HG03521 (cell line): Measurements from ENCODE around the gene PODXL2.

Experiments
- ATAC-seq: cut with Tn5 transposase; IDR thresholded peaks from one replicate; pipeline ENCODE4 v1.9.1; 2021; ENCODE audit warnings: mild to moderate bottlenecking, moderate library complexity; ENCODE audit not compliant: unreplicated experiment

The PODXL2 gene

GRCh38 chr3:127625821-127626220 is 3.2 kb upstream of the PODXL2 start:
- no peak for ATAC-seq

DNA sequence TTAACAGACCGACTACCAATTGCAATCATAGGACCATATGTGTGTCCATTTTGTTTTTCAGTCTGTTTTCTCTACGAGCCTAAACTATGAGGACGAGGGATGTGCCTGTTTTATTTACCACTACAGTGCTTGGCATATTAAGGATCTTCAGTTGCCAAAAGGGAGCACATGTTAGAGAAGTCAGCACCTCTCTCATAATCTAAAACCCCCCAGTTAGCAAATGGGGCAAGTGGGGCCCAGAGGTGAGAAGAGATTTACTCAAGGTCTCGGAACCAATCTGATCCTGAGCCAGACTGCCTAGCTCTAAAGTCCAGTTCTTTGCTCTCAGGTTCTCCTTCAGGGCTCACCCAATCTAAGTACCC is 578 bp upstream of the PODXL2 start:
- no peak for ATAC-seq

DNA sequence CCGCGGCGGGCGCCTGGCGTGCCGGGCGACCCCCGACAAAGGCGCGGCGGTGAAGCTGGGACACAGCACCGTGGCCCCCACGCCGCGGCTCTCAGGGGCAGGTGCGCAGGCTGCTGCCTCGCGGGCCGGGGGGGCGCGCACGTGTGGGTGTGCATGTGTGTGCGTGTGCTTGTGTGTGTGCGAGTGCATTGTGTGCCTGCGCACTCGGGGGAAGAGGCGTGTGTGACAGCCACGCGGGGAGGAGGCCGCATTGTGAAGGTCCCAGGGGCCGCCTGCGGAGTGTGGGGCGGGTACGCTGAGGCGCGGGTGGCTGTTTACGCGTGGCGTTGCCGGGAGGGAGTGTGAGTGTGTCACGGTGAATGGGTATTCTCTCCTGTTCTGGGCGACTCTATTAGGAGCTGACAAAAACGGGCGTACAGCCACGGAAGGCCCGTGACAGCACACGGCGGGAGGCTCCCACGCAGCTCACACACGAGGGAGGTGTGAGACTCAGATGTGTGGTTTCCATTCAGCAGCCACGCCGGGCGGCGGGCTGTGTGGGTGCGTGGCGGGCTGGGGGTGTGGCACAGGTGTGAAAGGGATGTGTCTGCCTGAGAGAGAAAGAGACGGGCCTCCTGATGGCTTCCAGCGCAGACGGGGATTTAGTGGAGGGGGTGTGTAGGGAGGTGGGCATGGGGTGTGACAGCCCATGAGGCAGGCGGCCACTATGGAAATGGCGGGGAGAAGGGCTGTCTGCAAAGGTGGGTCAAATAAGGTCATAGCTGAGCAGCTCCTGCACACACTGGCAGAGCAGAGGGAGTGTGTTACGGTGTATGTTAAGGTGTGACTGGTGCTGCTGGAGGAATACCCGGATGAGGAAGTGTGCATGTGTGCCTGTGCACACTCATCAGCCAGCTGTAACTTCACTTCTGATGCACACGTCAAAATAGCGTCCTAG is 750 bp downstream of the PODXL2 start:
- ATAC-seq = no peak

DNA sequence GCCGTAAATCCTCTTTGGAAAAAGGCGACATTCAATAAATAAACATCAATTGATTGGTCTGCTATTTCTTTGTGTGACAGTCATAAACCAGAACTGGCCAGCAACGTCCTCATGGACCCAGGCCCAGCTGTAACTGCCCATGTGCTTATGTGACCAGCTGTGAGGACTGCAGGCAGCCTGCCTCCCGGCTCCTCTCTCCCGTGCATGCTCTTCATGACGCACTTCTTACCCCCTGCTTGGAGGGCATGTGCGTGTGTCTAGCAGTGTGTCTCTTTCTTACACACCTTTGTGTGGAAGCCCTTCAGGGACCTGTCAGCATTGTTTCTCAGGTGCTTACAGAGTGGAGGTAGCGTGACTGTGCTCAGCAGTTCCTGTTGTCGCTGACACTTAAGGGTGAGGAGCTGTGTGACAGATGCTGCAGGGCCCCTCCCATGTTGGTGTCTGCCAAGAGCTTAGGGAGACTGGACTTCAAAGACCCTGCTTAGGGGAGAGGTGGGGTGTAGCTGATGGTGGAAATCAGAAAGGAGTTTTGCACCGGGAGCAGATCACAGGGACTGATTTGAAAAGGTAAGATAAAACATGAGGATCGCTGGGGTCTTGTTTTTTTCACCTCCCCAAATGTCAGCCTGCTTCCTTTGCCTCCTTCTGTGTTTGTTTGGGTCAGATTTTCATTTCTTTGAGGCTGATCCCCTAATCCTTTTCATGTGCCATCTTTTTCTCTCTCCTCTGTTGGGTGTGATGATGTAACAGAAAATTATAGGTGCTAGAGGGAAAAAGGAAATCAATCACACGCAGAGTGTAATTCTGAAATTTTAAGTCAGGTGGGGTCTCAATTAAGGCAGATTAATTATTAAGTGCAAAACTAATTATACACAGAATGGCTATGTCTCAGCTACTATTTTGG is 2.1 kb downstream of the PODXL2 start:
- no peak for ATAC-seq

- ATAC-seq = no peak
Observed at GRCh38 chr3:127632035-127632820, 3.2 kb downstream of the PODXL2 start.

GRCh38 chr3:127634653-127635052 is 5.7 kb downstream of the PODXL2 start:
- ATAC-seq = no peak

GRCh38 chr3:127637546-127637945 is 8.6 kb downstream of the PODXL2 start:
- ATAC-seq = no peak

GRCh38 chr3:127637971-127638370 is 9.0 kb downstream of the PODXL2 start:
- ATAC-seq = no peak

- no peak for ATAC-seq
Observed at GRCh38 chr3:127639173-127640041, 10.4 kb downstream of the PODXL2 start.

- no peak for ATAC-seq
Observed at GRCh38 chr3:127640042-127640355, 11.0 kb downstream of the PODXL2 start.

DNA sequence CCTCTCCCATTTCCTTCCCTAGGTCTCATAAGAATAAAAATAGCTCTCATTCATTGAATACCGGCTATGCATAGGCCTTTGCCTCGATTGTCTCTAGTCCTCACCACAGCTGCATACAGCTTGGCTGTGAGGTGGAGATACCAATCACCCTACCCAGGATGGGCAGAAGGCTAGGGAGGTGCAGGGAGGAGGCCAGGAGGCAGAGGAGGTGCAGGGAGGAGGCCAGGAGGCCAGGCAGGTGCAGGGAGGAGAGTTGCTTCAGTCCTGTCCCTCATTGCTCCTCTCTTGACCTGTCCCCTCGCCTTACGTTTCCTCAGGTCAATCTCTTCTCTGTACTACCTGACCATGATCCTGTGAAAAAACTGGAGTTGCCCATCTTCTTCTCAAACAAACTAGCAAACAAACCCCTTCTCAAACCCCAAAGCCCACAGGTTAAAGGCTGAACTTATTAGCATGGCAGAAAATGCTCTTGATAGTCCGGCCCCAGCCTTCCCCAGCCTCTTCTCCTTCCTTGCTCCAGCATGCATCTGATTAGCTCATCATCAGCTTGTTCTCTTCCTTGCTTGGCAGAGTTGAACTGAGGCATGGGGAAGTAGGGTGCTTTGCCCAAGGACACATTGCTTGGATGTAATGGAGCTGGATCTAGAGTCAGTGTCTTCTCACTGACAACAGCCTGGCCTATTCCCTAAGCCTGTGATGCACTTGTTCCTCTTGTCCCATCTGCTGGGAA is 15.8 kb downstream of the PODXL2 start:
- ATAC-seq = no peak

DNA sequence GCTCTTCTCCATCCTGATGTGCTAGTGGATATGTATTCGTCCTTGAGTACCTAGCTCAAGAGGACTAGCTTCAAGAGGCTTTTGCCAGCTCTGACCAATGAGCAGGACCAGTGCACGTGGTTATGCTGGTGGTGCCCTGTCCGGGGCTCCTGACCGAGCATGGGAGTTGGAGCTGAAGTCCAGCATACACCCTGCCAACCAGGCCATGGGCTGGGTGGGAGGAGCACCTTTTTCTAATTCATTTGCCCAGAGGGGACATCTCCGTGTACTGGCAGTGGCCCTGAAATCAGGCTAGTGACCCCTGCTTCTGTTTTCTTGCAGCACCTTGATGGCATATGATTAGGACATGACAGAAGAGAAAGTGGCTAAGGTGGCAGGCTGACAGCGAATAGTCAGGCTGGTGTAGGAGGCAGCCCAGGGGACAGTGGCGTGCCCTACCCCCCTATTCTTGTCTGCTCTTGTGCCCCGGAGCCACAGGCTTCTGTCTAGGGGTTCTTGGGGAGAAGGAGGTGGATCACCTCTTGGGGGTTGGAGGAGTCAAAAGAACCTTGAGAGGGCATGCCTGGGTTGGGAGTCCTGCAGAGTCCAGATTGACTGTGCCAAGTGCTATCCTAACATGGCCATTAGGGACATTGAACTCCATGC is 16.5 kb downstream of the PODXL2 start:
- ATAC-seq = no peak

GRCh38 chr3:127646501-127647046 is 17.6 kb downstream of the PODXL2 start:
- ATAC-seq = no peak

- ATAC-seq = no peak
Observed at GRCh38 chr3:127647166-127647844, 18.3 kb downstream of the PODXL2 start.

DNA sequence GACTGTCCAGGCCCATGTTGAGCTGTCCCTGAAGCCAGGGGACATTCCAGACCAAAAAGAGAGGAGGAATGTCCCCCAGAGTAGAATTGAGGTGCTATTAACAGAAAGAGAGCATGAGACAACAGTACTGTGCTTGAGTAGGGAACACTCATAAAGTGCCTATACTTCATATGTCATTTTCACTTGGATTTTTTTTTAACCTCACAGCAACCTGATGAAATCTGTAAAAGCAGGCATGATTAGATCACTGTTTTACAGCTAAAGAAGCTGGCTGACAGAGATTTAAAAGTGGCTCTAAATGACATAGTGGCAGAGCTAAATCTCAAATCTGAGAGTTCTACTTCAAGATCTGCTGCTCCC is 18.8 kb downstream of the PODXL2 start:
- no peak for ATAC-seq

DNA sequence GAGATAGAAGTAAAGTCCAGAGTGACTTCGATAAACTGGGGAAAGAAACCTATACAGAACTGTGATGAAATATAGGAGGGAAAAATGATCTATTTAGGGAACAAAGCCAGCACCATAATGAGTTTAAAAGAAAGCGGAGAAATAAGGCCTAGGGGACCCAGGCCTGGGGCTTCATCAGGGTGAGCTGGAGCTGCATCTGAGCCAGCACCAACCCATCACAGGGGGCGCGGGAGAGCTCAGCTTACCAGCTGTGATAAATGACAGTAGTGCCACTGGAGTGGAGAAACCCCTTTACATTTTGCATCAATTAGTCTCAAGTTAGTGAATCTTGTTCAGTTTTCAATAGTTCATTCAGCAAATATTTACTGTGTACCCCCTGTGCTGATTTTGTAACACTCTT is 21.3 kb downstream of the PODXL2 start:
- no peak for ATAC-seq

DNA sequence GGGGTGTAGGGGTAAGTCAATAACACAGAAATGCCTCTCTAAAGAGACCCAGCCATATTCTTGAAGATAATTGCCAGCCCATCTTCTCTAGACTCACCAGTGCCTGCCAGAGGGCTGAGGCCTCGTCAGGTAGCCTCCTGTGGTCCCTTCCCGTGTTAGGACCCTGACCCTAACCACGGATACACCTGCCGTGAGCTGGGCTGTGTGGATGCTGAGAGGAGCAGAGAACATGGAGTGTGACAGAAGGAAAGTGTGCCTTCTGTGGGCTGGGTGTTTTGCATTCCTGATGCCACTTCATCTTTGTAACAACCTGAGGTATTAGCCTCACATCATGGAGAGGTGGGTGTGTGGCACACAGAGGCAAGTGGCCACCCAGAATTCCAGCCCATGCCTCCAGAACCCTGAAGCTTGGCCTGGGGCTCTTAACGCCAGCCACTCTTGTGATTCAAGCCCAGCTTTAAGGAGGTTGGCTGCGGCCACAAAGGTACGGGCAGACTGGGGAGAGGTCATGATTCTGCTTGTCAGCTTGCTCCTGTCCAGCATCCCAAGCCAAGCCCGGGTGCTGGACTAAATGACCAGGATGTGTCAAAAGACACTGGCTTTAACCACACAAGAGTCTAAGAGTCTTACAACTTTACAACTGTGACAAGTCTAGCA is 22.7 kb downstream of the PODXL2 start:
- no peak for ATAC-seq
